Breast epithelium (tissue), 3 donors: ENCODE data around the gene ESYT2.

Experiments
- POLR2A ChIP-seq: fragments of 450-650 bp; IDR thresholded peaks from one replicate; pipeline ENCODE4 v1.6.1; 2016; ENCODE audit warnings: antibody characterized with exemption, mild to moderate bottlenecking, moderate library complexity
- POLR2AphosphoS5 ChIP-seq, 3 donors: sonication (generic); formaldehyde crosslinking; IDR thresholded peaks; one replicate each; pipeline ENCODE4 v1.6.1; 2017; ENCODE audit warnings: antibody characterized with exemption in 3 of 3
- TF ChIP-seq, protein P1 (sequence below), 3 donors: fragments of 450-650 bp; IDR thresholded peaks; one replicate each; pipeline ENCODE4 v1.5.1; 2016 to 2017; ENCODE audit warnings: antibody characterized with exemption in 3 of 3, mild to moderate bottlenecking in 3 of 3, moderate library complexity in 3 of 3

DNA sequence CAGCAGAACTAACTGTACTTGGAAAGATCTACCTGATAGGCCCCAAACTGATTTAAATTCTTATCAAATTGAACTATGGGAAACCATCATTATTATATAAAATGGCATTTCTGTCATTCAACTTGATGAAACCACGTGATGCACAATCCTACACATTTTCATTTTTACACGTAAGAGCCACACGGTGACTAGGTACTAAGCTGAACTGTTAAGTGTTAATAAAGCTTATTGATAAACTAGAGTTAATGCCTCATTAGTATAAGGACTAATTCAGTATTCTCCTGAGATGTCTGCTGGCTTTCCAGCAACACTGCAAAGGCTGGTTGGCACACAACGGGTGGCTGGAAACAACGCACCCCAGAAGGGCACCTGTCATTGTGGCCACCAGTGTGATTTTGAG is 129.3 kb downstream of the ESYT2 start:
- TF ChIP-seq, protein P1, sequence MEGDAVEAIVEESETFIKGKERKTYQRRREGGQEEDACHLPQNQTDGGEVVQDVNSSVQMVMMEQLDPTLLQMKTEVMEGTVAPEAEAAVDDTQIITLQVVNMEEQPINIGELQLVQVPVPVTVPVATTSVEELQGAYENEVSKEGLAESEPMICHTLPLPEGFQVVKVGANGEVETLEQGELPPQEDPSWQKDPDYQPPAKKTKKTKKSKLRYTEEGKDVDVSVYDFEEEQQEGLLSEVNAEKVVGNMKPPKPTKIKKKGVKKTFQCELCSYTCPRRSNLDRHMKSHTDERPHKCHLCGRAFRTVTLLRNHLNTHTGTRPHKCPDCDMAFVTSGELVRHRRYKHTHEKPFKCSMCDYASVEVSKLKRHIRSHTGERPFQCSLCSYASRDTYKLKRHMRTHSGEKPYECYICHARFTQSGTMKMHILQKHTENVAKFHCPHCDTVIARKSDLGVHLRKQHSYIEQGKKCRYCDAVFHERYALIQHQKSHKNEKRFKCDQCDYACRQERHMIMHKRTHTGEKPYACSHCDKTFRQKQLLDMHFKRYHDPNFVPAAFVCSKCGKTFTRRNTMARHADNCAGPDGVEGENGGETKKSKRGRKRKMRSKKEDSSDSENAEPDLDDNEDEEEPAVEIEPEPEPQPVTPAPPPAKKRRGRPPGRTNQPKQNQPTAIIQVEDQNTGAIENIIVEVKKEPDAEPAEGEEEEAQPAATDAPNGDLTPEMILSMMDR (IDR thresholded peaks at IDR 0.05): no peak
- no peak for TF ChIP-seq POLR2A
- TF ChIP-seq POLR2AphosphoS5 (IDR thresholded peaks at IDR 0.05): no peak
